Measurements from ENCODE around the gene PIH1D1.

- TF ChIP-seq CTCF (IDR thresholded peaks at IDR 0.05; ENCODE audit: low read depth, low read length, poor library complexity, severe bottlenecking) (no peak), EZH2phosphoT487 (IDR thresholded peaks at IDR 0.05; ENCODE audit: borderline replicate concordance, low read length) (no peak)
Measured at GRCh38 chr19:49441210-49441959, 10.2 kb downstream of the PIH1D1 start, which contains the start of gene SLC17A7.
